ENCODE data around the gene RAB41.
"Not testable (repeated sequence)": the region's sequence is repeated elsewhere in the genome, so short reads cannot be mapped to it uniquely, and the experiment has no call there.

The RAB41 gene

DNA sequence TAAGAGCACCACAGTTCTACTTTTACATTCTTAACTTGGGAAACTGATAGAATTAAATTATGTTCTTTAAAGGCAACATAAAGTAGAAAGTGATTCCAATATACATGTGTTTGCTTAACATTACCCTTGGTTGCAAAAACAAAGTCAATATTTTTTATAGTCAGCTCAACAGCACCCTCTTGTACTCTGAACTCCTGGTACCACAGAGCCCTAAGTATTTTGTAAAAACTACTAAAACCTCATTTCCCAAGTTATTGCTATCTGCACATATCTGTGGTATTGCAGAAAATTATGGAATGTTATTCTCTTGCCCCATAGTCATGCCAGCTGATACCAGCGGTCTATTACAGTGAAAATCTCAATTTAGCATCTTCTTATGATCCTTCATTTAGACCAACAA, 10.8 kb downstream of the RAB41 start:
- DNase-seq = no peak

DNA sequence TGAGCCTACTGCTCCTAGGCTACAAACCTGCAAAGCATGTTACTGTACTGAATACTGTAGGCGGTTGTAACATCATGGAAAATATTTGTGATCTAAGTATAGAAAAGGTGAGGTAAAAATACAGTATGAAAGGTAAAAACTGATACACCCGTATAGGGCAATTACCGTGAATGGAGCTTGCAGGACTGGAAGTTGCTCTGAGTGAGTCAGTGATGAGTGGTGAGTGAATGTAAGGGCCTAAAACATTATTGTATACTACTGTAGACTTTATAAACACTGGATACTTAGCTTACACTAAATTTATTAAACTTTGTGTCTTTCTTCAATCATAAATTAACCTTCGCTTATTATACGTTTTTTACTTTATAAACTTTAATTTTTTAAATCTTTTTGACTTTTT, 11.6 kb downstream of the RAB41 start:
- no peak for DNase-seq

GRCh38 chrX:70301716-70302115, 19.7 kb downstream of the RAB41 start:
- DNase-seq = no peak

GRCh38 chrX:70313503-70313902, 31.5 kb downstream of the RAB41 start:
- no peak for DNase-seq

DNA sequence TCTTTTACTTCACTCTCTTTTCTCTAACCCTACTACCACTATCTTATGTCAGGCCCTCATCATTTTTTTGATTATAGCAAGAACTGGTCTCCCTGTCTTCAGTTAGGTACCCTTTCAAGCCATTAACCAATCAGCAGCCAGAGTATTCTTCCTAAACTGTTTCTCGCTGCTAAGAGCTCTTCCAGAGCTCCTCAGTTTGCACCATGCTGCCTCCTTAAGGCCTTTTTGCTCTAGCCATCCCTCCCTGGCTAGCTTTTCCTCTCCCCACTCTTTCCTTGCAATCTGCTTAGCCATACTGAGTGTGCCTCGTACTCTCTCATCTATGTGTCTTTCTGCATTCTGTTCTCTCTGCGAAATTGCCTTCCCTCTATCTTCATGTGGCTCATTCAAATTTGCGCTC, 40.8 kb downstream of the RAB41 start:
- no peak for DNase-seq

DNA sequence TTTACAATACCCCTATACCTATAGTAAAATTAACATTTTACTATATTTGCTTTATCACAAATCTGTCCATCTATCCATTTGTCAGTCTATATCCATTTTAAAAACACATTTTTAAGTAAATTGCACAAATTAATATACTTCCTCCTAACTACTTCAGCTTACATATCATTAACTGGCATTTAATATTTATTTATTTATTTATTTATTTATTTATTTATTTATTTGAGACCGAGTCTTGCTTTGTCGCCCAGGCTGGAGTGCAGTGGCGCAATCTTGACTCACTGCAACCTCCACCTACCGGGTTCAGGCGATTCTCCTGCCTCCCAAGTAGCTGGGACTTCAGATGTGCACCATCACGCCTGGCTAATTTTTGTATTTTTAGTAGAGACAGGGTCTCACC, 41.7 kb downstream of the RAB41 start:
- DNase-seq = not testable (repeated sequence)

GRCh38 chrX:70324326-70324725, 42.4 kb downstream of the RAB41 start:
- DNase-seq = no peak

GRCh38 chrX:70331161-70331560, 49.2 kb downstream of the RAB41 start:
- no peak for DNase-seq

DNA sequence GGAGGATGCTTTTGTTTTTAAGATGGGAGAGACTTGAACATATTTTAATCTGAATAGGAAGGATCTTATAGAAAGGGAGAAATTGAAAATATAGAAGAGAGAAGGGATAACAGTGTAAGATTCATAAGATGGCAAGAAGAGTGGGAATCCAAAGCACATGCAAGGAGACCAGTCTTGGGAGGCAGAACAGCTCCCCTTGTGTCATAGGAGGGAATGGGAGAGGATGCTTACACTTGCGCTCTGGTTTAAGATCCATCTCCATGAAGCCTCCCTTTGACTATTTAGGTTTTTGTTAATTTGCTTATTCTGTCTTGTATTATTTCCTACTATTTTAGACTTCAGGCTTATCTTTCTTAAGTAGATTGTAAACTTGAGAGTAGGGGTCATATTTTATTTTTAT, 50.6 kb downstream of the RAB41 start:
- no peak for DNase-seq

Measured in bone marrow (tissue), 2 donors.